ENCODE data around the gene ZFYVE1.

The ZFYVE1 gene

DNA sequence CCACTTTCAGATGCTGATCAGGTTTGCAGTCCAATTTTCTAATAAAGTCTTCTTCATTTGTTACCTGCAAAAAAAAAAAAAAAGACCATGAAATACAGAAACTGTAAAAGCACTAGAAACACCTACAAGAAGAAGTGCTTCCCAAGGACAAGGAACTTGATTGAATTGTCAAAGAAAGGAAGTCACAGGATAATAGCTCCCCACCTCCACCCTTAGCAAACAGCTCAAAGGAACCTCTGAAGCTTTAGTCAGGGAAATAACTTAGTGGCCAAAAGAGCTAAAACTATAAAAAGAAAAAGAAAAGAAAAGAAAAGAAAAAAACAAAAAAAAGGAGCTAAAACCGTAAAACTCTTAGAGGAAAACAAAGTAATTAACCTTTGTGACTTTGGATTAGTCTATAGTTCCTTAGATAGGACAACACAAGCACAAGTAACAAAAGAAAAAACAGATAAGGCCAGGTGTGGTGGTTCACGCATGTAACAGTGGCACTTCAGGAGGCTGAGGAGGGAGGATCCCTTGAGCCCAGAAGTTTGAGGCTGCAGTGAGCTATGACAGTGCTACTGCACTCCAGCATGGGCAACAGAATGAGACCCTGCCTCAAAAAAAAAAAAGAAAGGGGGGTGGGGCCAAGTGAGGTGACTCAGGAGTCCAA, 28.5 kb downstream of the ZFYVE1 start:
- DNase-seq = no peak
- intact Hi-C loops (cut with DNase I; ENCODE audit: low total_unique reads) = no loop called here
- TF ChIP-seq, protein P1, sequence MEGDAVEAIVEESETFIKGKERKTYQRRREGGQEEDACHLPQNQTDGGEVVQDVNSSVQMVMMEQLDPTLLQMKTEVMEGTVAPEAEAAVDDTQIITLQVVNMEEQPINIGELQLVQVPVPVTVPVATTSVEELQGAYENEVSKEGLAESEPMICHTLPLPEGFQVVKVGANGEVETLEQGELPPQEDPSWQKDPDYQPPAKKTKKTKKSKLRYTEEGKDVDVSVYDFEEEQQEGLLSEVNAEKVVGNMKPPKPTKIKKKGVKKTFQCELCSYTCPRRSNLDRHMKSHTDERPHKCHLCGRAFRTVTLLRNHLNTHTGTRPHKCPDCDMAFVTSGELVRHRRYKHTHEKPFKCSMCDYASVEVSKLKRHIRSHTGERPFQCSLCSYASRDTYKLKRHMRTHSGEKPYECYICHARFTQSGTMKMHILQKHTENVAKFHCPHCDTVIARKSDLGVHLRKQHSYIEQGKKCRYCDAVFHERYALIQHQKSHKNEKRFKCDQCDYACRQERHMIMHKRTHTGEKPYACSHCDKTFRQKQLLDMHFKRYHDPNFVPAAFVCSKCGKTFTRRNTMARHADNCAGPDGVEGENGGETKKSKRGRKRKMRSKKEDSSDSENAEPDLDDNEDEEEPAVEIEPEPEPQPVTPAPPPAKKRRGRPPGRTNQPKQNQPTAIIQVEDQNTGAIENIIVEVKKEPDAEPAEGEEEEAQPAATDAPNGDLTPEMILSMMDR (IDR thresholded peaks at IDR 0.05) = no peak
- H3K4me1 ChIP-seq = peaks cover 0 to 17% (median 0%) of the 10 kb centered on the region in 4 donors
- no peaks in the 10 kb centered on the region for H3K27me3 ChIP-seq
- no peak overlapping the region for H3K4me3 ChIP-seq
- H3K27ac ChIP-seq = no peak overlapping the region
- no peaks in the 10 kb centered on the region for H3K9me3 ChIP-seq
- peaks cover 29 to 50% (median 46%) of the 10 kb centered on the region in 3 donors for H3K36me3 ChIP-seq

DNA sequence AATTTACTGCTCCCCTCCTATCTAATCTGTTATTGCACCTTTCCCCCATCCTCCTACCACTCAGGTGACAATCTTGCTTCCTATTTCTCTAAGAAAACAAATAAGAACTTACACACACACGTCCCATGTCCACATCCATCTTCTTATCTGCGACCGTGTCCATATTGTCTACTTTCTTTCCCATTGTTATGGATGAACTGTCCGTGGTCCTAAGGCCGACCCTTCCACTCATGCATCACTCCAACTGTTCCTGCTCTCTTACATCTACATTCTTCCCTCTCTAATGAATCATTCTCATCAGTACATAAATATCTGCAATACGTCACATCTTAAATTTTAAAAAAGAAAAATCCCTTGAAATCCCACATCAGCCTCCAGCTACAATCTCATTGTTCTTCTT, 30.0 kb downstream of the ZFYVE1 start:
- peaks cover 42 to 65% (median 61%) of the 10 kb centered on the region in 3 donors for H3K36me3 ChIP-seq
- no peaks in the 10 kb centered on the region for H3K9me3 ChIP-seq
- intact Hi-C loops (cut with DNase I; ENCODE audit: low total_unique reads) = no loop called here

DNA sequence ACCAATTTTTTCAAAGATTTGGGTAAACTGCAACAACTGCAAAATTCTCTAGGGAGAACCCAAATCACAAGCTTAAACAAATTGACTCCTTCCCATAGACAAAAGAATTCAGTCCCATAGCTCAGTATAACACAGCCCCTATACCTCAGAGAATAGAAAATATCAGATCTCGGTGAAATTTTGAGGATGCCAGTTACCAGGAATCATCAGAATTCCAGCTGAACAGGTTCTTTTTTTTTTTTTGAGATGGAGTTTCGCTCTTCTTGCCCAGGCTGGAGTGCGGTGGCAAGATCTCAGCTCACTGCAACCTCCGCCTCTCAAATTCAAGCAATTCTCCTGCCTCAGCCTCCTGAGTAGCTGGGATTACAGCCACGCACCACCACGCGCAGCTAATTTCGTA, 36.7 kb downstream of the ZFYVE1 start:
- DNase-seq = no peak
- H3K36me3 ChIP-seq = peaks cover 34 to 62% (median 53%) of the 10 kb centered on the region in 3 donors
- no peaks in the 10 kb centered on the region for H3K9me3 ChIP-seq
- intact Hi-C loops (cut with DNase I; ENCODE audit: low total_unique reads) = no loop called here
- H3K27me3 ChIP-seq = no peaks in the 10 kb centered on the region
- no peak overlapping the region for H3K4me3 ChIP-seq
- H3K4me1 ChIP-seq = no peaks in the 10 kb centered on the region
- no peak overlapping the region for H3K27ac ChIP-seq
- TF ChIP-seq, protein P1 (IDR thresholded peaks at IDR 0.05) = no peak

More for the DNA sequence above, 30.0 kb downstream of the ZFYVE1 start:
- H3K27me3 ChIP-seq = no peaks in the 10 kb centered on the region
- peaks cover 0 to 5% (median 0%) of the 10 kb centered on the region in 4 donors for H3K4me1 ChIP-seq
- no peak for DNase-seq
- TF ChIP-seq, protein P1 (IDR thresholded peaks at IDR 0.05) = no peak
- H3K4me3 ChIP-seq = no peak overlapping the region
- H3K27ac ChIP-seq = no peak overlapping the region

DNA sequence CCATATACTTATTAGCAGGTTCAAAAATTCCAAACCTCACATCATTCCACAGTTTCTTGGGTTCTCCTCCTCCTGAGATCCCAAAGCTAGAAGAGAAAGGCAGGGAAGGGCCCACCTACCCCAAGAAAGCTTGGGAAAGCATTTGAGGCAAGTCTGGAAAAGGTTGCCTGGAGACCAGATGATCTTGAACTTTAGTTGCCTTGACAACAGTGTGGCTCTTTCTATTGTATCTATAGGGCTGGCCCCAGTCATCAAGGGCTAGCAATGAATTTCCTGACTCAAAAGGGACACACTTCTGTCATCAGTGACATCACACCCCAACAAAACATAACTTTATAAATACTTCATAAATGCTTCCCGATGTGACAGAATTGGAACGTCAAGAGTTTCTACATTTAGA, 40.0 kb downstream of the ZFYVE1 start:
- H3K4me3 ChIP-seq = no peak overlapping the region
- H3K27me3 ChIP-seq = no peaks in the 10 kb centered on the region
- H3K9me3 ChIP-seq = no peaks in the 10 kb centered on the region
- intact Hi-C loops (cut with DNase I; ENCODE audit: low total_unique reads) = no loop called here
- TF ChIP-seq, protein P1 (IDR thresholded peaks at IDR 0.05) = no peak
- H3K36me3 ChIP-seq = peaks cover 24 to 61% (median 41%) of the 10 kb centered on the region in 3 donors
- no peaks in the 10 kb centered on the region for H3K4me1 ChIP-seq
- DNase-seq = no peak
- H3K27ac ChIP-seq = no peak overlapping the region

DNA sequence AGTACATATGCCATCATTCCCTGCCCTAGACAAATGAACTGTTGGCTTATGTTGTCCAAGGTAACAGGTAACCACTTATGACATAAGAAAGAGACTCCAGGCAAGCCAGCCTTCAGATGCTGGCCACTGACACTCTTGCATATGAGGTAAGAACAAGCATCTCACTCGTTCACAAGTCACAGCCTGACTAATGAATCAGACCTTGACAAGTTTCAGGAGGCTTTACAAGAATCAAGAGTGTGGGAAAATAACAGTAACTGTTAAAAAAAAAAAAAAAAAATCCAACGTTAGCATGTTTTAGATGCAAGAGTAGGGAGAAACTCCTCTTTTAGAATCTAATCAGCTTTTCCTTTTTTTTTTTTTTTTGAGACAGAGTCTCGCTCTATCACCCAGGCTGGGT, 40.7 kb downstream of the ZFYVE1 start:
- Histone ChIP-seq H3K27me3 (no peaks in the 10 kb centered on the region), H3K36me3 (peaks cover 28 to 63% (median 42%) of the 10 kb centered on the region in 3 donors), H3K4me3 (no peak overlapping the region), H3K9me3 (no peaks in the 10 kb centered on the region), H3K27ac (no peak overlapping the region), H3K4me1 (no peaks in the 10 kb centered on the region)
- no peak for DNase-seq
- TF ChIP-seq, protein P1 (IDR thresholded peaks at IDR 0.05) = no peak
- intact Hi-C loops (cut with DNase I; ENCODE audit: low total_unique reads) = no loop called here

Measured in tibial artery (tissue), 4 donors.